ENCODE results near the gene EID2.
A peak's percentile ranks its signal among the peaks of the same experiment; 100 is the strongest.

EID2 gene

DNA sequence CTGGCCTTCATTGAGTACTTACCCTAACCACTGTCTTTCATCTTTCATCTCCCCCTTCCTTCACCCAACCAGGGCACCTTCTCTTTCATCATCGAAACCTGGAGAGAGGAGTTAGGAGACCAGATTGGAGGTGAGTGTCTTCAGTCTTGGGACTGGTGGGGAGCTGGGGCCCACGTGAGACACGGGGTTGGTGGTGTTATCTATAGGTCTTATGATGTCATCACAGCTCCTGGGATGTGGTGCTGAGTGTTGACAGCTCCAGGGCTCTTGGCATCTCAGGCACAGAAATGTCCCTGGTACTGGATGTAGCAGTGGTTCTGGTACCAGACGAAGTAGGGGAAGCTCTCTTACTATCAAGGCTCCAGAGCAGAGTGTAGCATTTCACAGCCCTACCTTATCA lies 39.4 kb downstream of the EID2 start:
- Histone ChIP-seq H3K9me2 (replicated peaks; ENCODE audit: insufficient read depth, low read length) (no peaks in the 10 kb centered on the region), H3F3A (ENCODE audit: insufficient read depth) (no peaks in the 10 kb centered on the region), H3K9me3 (ENCODE audit: insufficient read depth, low read length) (no peaks in the 10 kb centered on the region), H3K27ac (ENCODE audit: low read depth, low read length) (no peak overlapping the region), H3K79me2 (ENCODE audit: insufficient read depth, low read length) (no peaks in the 10 kb centered on the region), H3K27me3 (ENCODE audit: low read length) (no peaks in the 10 kb centered on the region), H3K4me2 (ENCODE audit: low read depth, low read length, poor library complexity, severe bottlenecking) (no peak overlapping the region), H3K9ac (ENCODE audit: low read length) (no peak overlapping the region), H2AFZ (ENCODE audit: low read depth, low read length, severe bottlenecking) (no peak overlapping the region), H3K4me3 (ENCODE audit: insufficient read depth, low read length, poor library complexity, severe bottlenecking) (no peak overlapping the region), H4K20me1 (ENCODE audit: low read depth, low read length) (no peaks in the 10 kb centered on the region), H3K36me3 (ENCODE audit: low read length) (no peaks in the 10 kb centered on the region)
- no peak for TF ChIP-seq EZH2phosphoT487 (conservative IDR thresholded peaks at IDR 0.05; ENCODE audit: low read length)
- TF ChIP-seq, protein P1, sequence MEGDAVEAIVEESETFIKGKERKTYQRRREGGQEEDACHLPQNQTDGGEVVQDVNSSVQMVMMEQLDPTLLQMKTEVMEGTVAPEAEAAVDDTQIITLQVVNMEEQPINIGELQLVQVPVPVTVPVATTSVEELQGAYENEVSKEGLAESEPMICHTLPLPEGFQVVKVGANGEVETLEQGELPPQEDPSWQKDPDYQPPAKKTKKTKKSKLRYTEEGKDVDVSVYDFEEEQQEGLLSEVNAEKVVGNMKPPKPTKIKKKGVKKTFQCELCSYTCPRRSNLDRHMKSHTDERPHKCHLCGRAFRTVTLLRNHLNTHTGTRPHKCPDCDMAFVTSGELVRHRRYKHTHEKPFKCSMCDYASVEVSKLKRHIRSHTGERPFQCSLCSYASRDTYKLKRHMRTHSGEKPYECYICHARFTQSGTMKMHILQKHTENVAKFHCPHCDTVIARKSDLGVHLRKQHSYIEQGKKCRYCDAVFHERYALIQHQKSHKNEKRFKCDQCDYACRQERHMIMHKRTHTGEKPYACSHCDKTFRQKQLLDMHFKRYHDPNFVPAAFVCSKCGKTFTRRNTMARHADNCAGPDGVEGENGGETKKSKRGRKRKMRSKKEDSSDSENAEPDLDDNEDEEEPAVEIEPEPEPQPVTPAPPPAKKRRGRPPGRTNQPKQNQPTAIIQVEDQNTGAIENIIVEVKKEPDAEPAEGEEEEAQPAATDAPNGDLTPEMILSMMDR (IDR thresholded peaks at IDR 0.05; ENCODE audit: insufficient read depth, low read length, poor library complexity, severe bottlenecking), result no peak

DNA sequence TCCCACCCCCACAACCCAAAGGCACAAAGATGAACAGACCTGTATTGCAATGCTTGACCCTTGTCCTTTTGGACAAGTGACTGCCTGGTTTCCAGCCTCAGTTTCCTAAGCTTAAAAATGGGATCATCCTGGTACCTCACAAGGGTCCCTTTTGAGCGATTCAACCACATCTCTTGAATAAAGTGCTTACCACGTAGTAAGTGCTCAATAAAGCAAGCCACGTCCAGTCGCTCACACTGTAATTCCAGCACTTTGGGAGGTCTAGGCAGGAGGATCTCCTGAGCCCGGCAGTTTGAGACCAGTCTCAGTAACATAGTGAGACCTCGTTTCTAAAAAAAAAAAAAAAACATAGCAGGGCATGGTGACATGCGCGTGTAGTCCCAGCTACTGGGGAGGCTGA lies 40.0 kb downstream of the EID2 start:
- Histone ChIP-seq H3K9me3 (ENCODE audit: insufficient read depth, low read length) (no peaks in the 10 kb centered on the region), H3K79me2 (ENCODE audit: insufficient read depth, low read length) (no peaks in the 10 kb centered on the region), H3K27me3 (ENCODE audit: low read length) (no peaks in the 10 kb centered on the region), H3K4me2 (ENCODE audit: low read depth, low read length, poor library complexity, severe bottlenecking) (no peak overlapping the region), H3K9me2 (replicated peaks; ENCODE audit: insufficient read depth, low read length) (no peaks in the 10 kb centered on the region), H4K20me1 (ENCODE audit: low read depth, low read length) (no peaks in the 10 kb centered on the region), H3K4me3 (ENCODE audit: insufficient read depth, low read length, poor library complexity, severe bottlenecking) (no peak overlapping the region), H3K36me3 (ENCODE audit: low read length) (no peaks in the 10 kb centered on the region), H2AFZ (ENCODE audit: low read depth, low read length, severe bottlenecking) (no peak overlapping the region), H3K27ac (ENCODE audit: low read depth, low read length) (no peak overlapping the region), H3F3A (ENCODE audit: insufficient read depth) (no peaks in the 10 kb centered on the region), H3K9ac (ENCODE audit: low read length) (no peak overlapping the region)
- TF ChIP-seq, protein P1 (IDR thresholded peaks at IDR 0.05; ENCODE audit: insufficient read depth, low read length, poor library complexity, severe bottlenecking), result no peak
- TF ChIP-seq EZH2phosphoT487 (conservative IDR thresholded peaks at IDR 0.05; ENCODE audit: low read length), result no peak

DNA sequence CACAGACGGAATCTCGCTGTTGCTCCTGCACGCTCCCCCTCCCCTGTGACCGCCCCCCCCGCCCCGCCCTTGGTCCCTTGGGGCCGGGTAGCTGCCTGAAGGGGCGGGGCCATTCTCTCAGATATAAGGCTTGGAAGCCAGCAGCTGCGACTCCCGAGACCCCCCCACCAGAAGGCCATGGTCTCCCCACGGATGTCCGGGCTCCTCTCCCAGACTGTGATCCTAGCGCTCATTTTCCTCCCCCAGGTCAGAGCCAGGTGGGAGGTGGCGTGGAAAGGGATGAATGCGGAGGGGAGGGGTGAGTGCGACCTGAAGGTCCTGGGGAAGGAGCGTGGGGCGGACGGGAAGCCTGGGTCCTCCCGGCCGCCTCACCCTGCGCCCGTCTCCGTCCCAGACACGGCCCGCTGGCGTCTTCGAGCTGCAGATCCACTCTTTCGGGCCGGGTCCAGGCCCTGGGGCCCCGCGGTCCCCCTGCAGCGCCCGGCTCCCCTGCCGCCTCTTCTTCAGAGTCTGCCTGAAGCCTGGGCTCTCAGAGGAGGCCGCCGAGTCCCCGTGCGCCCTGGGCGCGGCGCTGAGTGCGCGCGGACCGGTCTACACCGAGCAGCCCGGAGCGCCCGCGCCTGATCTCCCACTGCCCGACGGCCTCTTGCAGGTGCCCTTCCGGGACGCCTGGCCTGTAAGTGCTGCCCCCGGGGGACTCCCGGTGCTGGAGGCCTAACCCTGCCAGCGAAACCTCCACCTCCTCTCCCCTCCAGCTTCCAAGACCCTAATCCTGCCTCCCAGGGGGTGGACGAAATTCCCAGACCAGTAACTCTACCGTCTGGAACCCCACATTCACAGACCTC lies 40.9 kb downstream of the EID2 start, which contains the start of gene DLL3:
TSS of gene DLL3 (plus strand) at position 150 of the 845 bp plus-strand sequence. CDS start at position 178, 28 bp downstream.
- Histone ChIP-seq H3K9me3 (ENCODE audit: insufficient read depth, low read length) (no peaks in the 10 kb centered on the region), H3K27ac (ENCODE audit: low read depth, low read length) (no peak within 1 kb of the TSS), H3K27me3 (ENCODE audit: low read length) (no peaks in the 10 kb centered on the region), H4K20me1 (ENCODE audit: low read depth, low read length) (no peaks in the 10 kb centered on the region), H2AFZ (ENCODE audit: low read depth, low read length, severe bottlenecking) (peak within 1 kb of the TSS; percentile 21), H3K79me2 (ENCODE audit: insufficient read depth, low read length) (no peaks in the 10 kb centered on the region), H3K36me3 (ENCODE audit: low read length) (no peaks in the 10 kb centered on the region), H3K9me2 (replicated peaks; ENCODE audit: insufficient read depth, low read length) (no peaks in the 10 kb centered on the region), H3K4me3 (ENCODE audit: insufficient read depth, low read length, poor library complexity, severe bottlenecking) (peak within 1 kb of the TSS; percentile 23), H3F3A (ENCODE audit: insufficient read depth) (no peaks in the 10 kb centered on the region), H3K9ac (ENCODE audit: low read length) (peak within 1 kb of the TSS; percentile 7; the same call in 1 of the 2 replicates), H3K4me2 (ENCODE audit: low read depth, low read length, poor library complexity, severe bottlenecking) (peak within 1 kb of the TSS; percentile 42)
- no peak for TF ChIP-seq EZH2phosphoT487 (conservative IDR thresholded peaks at IDR 0.05; ENCODE audit: low read length)
- TF ChIP-seq, protein P1 (IDR thresholded peaks at IDR 0.05; ENCODE audit: insufficient read depth, low read length, poor library complexity, severe bottlenecking), result no peak
